OCI-LY3 (cell line): Measurements from ENCODE around the gene UNC13B.
"Not testable (repeated sequence)": the region's sequence is repeated elsewhere in the genome, so short reads cannot be mapped to it uniquely, and the experiment has no call there.

Source experiments
- H2AFZ ChIP-seq: fragments of 200-600, 300-600 bp; shearing (Covaris generic); 2 replicates; pipeline ENCODE4 v1.6.0; 2014; ENCODE audit warnings: antibody characterized with exemption, low read depth, low read length
- H3K27ac ChIP-seq: fragments of 200-600, 300-600 bp; sonication (generic); 2 replicates; pipeline ENCODE4 v1.5.1; 2014; ENCODE audit warnings: mild to moderate bottlenecking, low read length, moderate library complexity, mixed read lengths
- H3K27me3 ChIP-seq: fragments of 200-600, 300-600 bp; sonication (generic); 2 replicates; pipeline ENCODE4 v1.6.1; 2014; ENCODE audit warnings: low read depth, low read length, mixed read lengths
- H3K36me3 ChIP-seq: fragments of 200-600, 300-600 bp; sonication (generic); replicated peaks from 2 replicates; pipeline ENCODE3; 2014; ENCODE audit warnings: low read depth, low read length, mixed read lengths
- H3K4me1 ChIP-seq: fragments of 300-600, 200-600 bp; sonication (generic); 2 replicates; pipeline ENCODE4 v1.6.1; 2014; ENCODE audit warnings: low read length, mixed read lengths
- H3K4me2 ChIP-seq: fragments of 200-600, 300-600 bp; sonication (generic); 2 replicates; pipeline ENCODE4 v1.6.1; 2014; ENCODE audit warnings: low read length, mixed read lengths
- H3K4me3 ChIP-seq: fragments of 300-600, 200-600 bp; sonication (generic); 2 replicates; pipeline ENCODE4 v1.5.1; 2014; ENCODE audit warnings: antibody characterized with exemption, mild to moderate bottlenecking, low read length, moderate library complexity
- H3K79me2 ChIP-seq: fragments of 300-600, 200-600 bp; shearing (Covaris generic); 2 replicates; pipeline ENCODE4 v1.6.1; 2014; ENCODE audit warnings: mild to moderate bottlenecking, low read length, mixed read lengths
- H3K9ac ChIP-seq: fragments of 300-600, 200-600 bp; shearing (Covaris generic); 2 replicates; pipeline ENCODE4 v1.6.0; 2014; ENCODE audit warnings: mild to moderate bottlenecking, low read length, moderate library complexity
- H3K9me3 ChIP-seq: fragments of 200-600, 300-600 bp; shearing (Covaris generic); 2 replicates; pipeline ENCODE4 v1.6.1; 2014; ENCODE audit warnings: low read length, mixed read lengths; ENCODE audit not compliant: insufficient read depth
- H4K20me1 ChIP-seq: fragments of 200-600, 300-600 bp; sonication (generic); 2 replicates; pipeline ENCODE4 v1.6.1; 2016; ENCODE audit warnings: low read length, mixed read lengths; ENCODE audit not compliant: insufficient read depth
- CTCF ChIP-seq: fragments of 200-600, 300-600 bp; sonication (generic); IDR thresholded peaks from 2 replicates; pipeline ENCODE4 v1.5.1; 2014; ENCODE audit warnings: antibody characterized with exemption, low read length, low read depth
- EZH2phosphoT487 ChIP-seq: fragments of 200-600 bp; shearing (Covaris generic); IDR thresholded peaks from 2 replicates; pipeline ENCODE4 v1.6.1; 2018; ENCODE audit warnings: antibody characterized with exemption, mixed run types, low read depth

UNC13B gene

GRCh38 chr9:35158501-35159280 is 3.1 kb upstream of the UNC13B start:
- H3K36me3 ChIP-seq, result no peaks in the 10 kb centered on the region
- H2AFZ ChIP-seq, result no peak overlapping the region; the same call in 1 of the 2 replicates
- no peak overlapping the region for H3K27ac ChIP-seq
- H3K79me2 ChIP-seq, result no peaks in the 10 kb centered on the region
- H3K27me3 ChIP-seq, result no peaks in the 10 kb centered on the region
- no peaks in the 10 kb centered on the region for H3K4me1 ChIP-seq
- H3K9me3 ChIP-seq, result no peaks in the 10 kb centered on the region
- no peak overlapping the region for H3K9ac ChIP-seq
- no peak overlapping the region for H3K4me3 ChIP-seq
- TF ChIP-seq EZH2phosphoT487 (no peak), CTCF (no peak)
- no peaks in the 10 kb centered on the region for H4K20me1 ChIP-seq
- H3K4me2 ChIP-seq, result no peak overlapping the region

- H3K27ac ChIP-seq, result no peak overlapping the region
- TF ChIP-seq EZH2phosphoT487 (no peak), CTCF (no peak)
These were observed 951 bp downstream of the UNC13B start for GRCh38 chr9:35162605-35163315.

GRCh38 chr9:35163413-35163812 is 1.6 kb downstream of the UNC13B start:
- H3K4me1 ChIP-seq, result no peaks in the 10 kb centered on the region
- H3K79me2 ChIP-seq, result no peaks in the 10 kb centered on the region
- H4K20me1 ChIP-seq, result no peaks in the 10 kb centered on the region
- no peak overlapping the region for H3K9ac ChIP-seq
- no peak overlapping the region for H3K4me3 ChIP-seq
- H3K9me3 ChIP-seq, result no peaks in the 10 kb centered on the region
- no peaks in the 10 kb centered on the region for H3K27me3 ChIP-seq
- H2AFZ ChIP-seq, result no peak overlapping the region
- TF ChIP-seq EZH2phosphoT487 (no peak), CTCF (no peak)
- no peak overlapping the region for H3K4me2 ChIP-seq
- H3K27ac ChIP-seq, result no peak overlapping the region
- H3K36me3 ChIP-seq, result no peaks in the 10 kb centered on the region

More at GRCh38 chr9:35162605-35163315, 951 bp downstream of the UNC13B start:
- no peaks in the 10 kb centered on the region for H3K4me1 ChIP-seq
- H3K4me3 ChIP-seq, result peak overlapping the region; percentile 76
- no peak overlapping the region for H2AFZ ChIP-seq
- no peaks in the 10 kb centered on the region for H3K27me3 ChIP-seq
- H3K9ac ChIP-seq, result no peak overlapping the region
- no peaks in the 10 kb centered on the region for H3K9me3 ChIP-seq
- no peaks in the 10 kb centered on the region for H3K36me3 ChIP-seq
- peak overlapping the region; percentile 70 for H3K4me2 ChIP-seq
- no peaks in the 10 kb centered on the region for H3K79me2 ChIP-seq
- no peaks in the 10 kb centered on the region for H4K20me1 ChIP-seq

GRCh38 chr9:35164711-35165110 is 2.9 kb downstream of the UNC13B start:
- Histone ChIP-seq H3K4me2 (no peak overlapping the region), H3K36me3 (no peaks in the 10 kb centered on the region), H3K27me3 (no peaks in the 10 kb centered on the region), H3K27ac (no peak overlapping the region), H3K79me2 (no peaks in the 10 kb centered on the region), H3K9ac (no peak overlapping the region), H3K9me3 (no peaks in the 10 kb centered on the region), H2AFZ (no peak overlapping the region), H4K20me1 (no peaks in the 10 kb centered on the region), H3K4me3 (no peak overlapping the region), H3K4me1 (no peaks in the 10 kb centered on the region)
- TF ChIP-seq EZH2phosphoT487, result no peak

- not testable (repeated sequence) for H3K4me3 ChIP-seq, H3K4me2 ChIP-seq, H2AFZ ChIP-seq, H3K36me3 ChIP-seq, H3K27me3 ChIP-seq, H4K20me1 ChIP-seq, H3K4me1 ChIP-seq, H3K9me3 ChIP-seq, H3K27ac ChIP-seq, H3K79me2 ChIP-seq, H3K9ac ChIP-seq
These were observed 5.6 kb downstream of the UNC13B start for GRCh38 chr9:35167429-35167828.
